Subcutaneous adipose tissue (tissue), 4 donors: Measurements from ENCODE around the gene TOB1. TPM values are rescaled to one million over a fixed set of nuclear protein-coding genes. Genes with fewer than 3 reads are reported as not detected.

Experiments used
- total RNA-seq, 4 donors: library from RNA; depleted of rRNA; stranded (reverse); fragments of >200 nt; gene quantifications; one replicate each; pipeline ENCODE4 v1.1.0, GENCODE V29; 2016
- TF ChIP-seq, protein P1 (sequence below): fragments of 450-650 bp; IDR thresholded peaks from one replicate; pipeline ENCODE4 v1.5.1; 2016; ENCODE audit warnings: low read depth, mild to moderate bottlenecking, control low read depth, antibody characterized with exemption, moderate library complexity

TOB1 gene
- total RNA-seq, 4 donors from 2014 or later, result 19.5 to 67.2 (median 24.5) TPM

DNA sequence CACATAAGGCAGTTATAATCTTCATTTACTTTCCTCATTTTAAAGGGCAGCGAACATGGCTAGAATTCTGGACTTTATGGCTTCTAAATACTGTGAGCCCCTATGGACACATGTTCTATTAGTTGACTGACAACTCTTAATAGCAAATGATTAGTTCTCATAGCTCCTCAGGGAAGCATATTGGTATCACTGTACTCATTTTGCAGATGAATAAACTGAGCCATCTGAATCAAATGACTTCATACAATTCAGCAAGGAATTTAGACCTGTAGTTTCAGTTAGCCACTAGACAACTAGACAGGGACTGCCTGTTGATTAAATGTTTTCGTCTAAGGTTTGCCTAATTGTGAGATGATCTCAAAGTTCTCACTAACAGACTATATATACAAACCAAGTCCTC lies 9.7 kb downstream of the TOB1 start:
- TF ChIP-seq, protein P1, sequence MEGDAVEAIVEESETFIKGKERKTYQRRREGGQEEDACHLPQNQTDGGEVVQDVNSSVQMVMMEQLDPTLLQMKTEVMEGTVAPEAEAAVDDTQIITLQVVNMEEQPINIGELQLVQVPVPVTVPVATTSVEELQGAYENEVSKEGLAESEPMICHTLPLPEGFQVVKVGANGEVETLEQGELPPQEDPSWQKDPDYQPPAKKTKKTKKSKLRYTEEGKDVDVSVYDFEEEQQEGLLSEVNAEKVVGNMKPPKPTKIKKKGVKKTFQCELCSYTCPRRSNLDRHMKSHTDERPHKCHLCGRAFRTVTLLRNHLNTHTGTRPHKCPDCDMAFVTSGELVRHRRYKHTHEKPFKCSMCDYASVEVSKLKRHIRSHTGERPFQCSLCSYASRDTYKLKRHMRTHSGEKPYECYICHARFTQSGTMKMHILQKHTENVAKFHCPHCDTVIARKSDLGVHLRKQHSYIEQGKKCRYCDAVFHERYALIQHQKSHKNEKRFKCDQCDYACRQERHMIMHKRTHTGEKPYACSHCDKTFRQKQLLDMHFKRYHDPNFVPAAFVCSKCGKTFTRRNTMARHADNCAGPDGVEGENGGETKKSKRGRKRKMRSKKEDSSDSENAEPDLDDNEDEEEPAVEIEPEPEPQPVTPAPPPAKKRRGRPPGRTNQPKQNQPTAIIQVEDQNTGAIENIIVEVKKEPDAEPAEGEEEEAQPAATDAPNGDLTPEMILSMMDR, result no peak

DNA sequence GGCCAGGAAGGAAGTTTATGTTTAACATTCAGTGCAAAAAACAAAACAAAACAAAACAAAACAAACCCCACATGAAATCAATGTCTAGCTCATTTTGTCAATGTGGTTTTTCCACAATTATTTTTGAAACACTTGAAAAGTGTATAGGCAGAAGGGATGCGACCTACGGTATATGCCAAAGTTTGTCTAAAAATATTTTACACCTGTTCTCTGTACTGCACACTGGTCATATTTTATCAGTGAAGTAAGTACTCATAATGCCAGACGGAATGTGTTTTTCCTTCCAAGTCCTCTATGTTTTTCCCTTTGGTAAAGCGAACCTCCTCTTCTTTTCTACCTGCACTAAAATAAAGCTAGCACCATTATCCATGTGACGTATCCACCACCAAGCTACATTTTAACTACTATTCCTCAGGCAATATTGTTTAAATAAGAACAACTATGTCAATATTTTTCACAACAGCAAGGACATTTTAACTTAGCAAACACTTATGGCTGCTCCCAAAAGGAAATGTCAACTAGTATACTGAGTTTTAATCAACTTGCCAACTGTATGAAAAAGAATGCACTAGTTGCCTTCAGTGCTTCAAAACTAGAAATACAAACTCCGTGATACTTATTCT lies 10.3 kb downstream of the TOB1 start:
- TF ChIP-seq, protein P1, result no peak

DNA sequence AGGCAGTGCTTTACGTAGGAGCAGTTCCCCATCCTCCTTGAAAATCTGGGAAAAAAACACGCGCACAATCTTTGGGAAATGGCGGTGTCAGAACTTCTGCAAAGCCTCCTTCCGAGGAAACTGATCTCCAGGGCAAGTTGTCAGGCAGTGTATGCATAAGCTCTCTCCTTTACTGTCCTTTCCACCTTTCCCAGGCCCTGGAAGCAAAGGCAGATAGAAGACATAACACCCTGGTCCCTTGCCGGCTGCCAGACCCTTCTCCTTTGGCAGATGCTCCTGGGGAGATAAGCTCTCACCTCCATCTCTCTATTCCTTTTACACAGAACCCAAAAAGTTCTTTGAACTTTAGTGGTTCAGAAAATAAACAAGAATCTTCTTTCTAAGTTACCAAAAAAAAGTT lies 12.4 kb downstream of the TOB1 start:
- TF ChIP-seq, protein P1, result no peak

DNA sequence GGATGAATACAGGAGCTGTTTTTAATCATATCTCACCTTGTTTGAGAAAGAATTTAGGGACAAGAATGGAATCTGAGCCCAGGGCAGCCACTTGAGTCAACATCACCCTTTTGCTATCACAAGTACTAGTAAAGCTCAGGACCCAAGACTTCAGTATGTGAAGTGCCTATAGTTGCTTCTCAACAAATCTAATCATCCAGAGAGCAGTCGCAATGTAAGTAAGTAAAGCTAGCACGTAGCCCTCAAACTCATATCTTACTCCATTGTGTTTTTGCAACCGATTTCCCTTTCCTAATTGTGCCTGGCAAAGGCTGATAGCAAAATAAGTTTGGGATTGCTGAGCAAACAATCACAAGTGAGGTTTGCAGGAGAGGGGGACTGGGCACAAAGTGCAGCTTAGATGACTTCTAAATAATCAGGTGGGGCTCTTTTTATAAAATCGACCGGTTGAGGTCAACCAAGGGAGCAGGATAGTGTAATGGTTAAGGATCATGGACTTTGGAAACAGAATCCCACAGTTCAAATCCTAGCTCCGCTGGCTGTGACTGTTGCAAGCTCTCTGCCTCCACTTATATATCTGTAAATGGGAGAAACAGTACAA lies 13.0 kb downstream of the TOB1 start:
- TF ChIP-seq, protein P1, result no peak

DNA sequence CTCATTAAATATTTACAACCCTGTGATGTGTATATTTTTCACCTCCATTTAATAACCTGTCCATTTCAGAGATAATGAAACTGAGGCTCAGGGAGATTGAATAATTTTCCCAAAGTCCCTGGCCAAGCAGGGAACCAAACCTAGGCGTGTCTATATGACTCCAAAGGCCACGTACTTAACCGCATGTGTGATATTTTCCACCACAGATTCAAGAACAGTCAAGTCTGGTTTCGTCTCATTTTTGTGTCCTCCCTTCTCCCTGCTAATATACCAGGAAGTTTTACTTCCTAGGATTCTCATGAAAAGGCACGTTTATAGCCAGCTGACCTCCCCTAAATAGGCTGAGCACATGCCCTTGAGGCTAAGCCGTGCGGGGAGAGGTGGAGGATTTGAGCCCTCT lies 15.5 kb downstream of the TOB1 start:
- TF ChIP-seq, protein P1, result no peak

DNA sequence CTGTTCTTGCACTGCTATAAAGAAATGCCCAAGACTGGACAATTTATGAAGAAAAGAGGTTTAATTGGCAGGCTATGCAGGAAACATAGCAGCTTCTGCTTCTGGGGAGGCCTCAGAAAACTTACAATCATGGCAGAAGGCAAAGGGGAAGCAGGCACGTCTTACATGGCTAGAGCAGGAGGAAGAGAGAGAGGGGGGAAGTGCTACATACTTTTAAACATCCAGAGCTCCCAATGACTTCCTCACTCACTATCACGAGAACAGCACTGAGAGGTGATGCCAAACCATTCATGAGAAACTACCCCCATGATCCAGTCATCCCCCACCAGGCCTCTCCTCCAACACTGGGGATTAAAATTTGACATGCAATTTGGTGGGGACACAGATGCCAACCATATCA lies 17.4 kb downstream of the TOB1 start:
- TF ChIP-seq, protein P1, result no peak

DNA sequence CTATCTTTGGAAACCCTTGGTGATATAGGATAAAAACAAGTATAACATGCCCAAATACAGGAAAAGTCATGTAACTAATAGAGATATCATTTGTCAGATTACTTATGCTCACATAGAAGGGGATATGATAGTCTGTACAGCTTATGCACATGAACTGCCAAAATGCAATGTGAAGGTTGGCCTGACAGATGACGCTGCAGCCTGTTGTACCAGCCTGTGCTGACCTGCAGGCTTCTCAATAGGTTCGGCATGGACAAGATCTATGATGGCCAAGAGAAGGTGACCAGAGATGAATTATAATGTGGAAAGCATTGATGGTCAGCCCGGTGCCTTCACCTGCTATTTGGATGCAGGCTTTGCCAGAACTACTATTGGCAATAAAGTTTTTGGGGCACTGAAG lies 18.1 kb downstream of the TOB1 start:
- TF ChIP-seq, protein P1, result no peak
